OCI-LY7 (cell line): Measurements from ENCODE around the gene CYFIP2. TPM values are rescaled to one million over a fixed set of nuclear protein-coding genes. Genes with fewer than 3 reads are reported as not detected.
A peak's percentile ranks its signal among the peaks of the same experiment; 100 is the strongest.

Experiments
- BruUV-seq: library from RNA; stranded (reverse); fragments of 400-500 nt; replicated peaks from 2 replicates; lab custom pipeline; 2021; lab: Mats Ljungman, UMichigan
- CTCF ChIA-PET: fragments of 300-600 bp; sonication (Branson Sonifier 250); formaldehyde crosslinking; loops from one replicate; lab custom pipeline; 2022; ENCODE audit warnings: antibody characterized with exemption; ENCODE audit not compliant: unreplicated experiment; lab: Charles Lee
- POLR2A ChIA-PET: fragments of 300-600 bp; sonication (Branson Sonifier 250); formaldehyde crosslinking; loops from one replicate; lab custom pipeline; 2022; ENCODE audit warnings: antibody characterized with exemption; lab: Charles Lee
- DNase-seq: peaks from one replicate; pipeline ENCODE4 v3.0.0-alpha.2; 2015; ENCODE audit warnings: low spot score
- H2AFZ ChIP-seq: fragments of 200-600 bp; sonication (generic), shearing (Covaris generic); 2 replicates; pipeline ENCODE4 v1.6.1; 2014; ENCODE audit warnings: mild to moderate bottlenecking, antibody characterized with exemption, low read length, moderate library complexity
- H3K27ac ChIP-seq: fragments of 200-600 bp; sonication (generic); 2 replicates; pipeline ENCODE4 v1.5.1; 2014; ENCODE audit warnings: mixed run types, low read depth, mild to moderate bottlenecking, moderate library complexity, low read length, inconsistent platforms; ENCODE audit not compliant: poor library complexity, severe bottlenecking
- H3K36me3 ChIP-seq: fragments of 200-600 bp; sonication (generic); 2 replicates; pipeline ENCODE4 v1.6.1; 2014; ENCODE audit warnings: mild to moderate bottlenecking, antibody characterized with exemption, low read length, moderate library complexity, mixed read lengths; ENCODE audit not compliant: insufficient read depth
- H3K4me1 ChIP-seq: fragments of 200-600 bp; sonication (generic); 2 replicates; pipeline ENCODE4 v1.5.1; 2014; ENCODE audit warnings: mild to moderate bottlenecking, low read length; ENCODE audit not compliant: insufficient read depth, poor library complexity, severe bottlenecking
- H3K4me2 ChIP-seq: fragments of 200-600 bp; sonication (generic); 2 replicates; pipeline ENCODE4 v1.6.1; 2014; ENCODE audit warnings: mild to moderate bottlenecking, low read length
- H3K4me3 ChIP-seq: fragments of 200-600 bp; sonication (generic); 2 replicates; pipeline ENCODE4 v1.5.1; 2014; ENCODE audit warnings: mild to moderate bottlenecking, low read depth, low read length; ENCODE audit not compliant: poor library complexity, severe bottlenecking
- H3K79me2 ChIP-seq: fragments of 200-600 bp; sonication (generic); 2 replicates; pipeline ENCODE4 v1.6.1; 2016; ENCODE audit warnings: low read depth, mild to moderate bottlenecking, low read length, moderate library complexity, mixed read lengths; ENCODE audit not compliant: insufficient read depth
- H3K9me2 ChIP-seq: fragments of 200-600 bp; sonication (generic); 2 replicates; pipeline ENCODE4 v1.6.1; 2016; ENCODE audit warnings: mild to moderate bottlenecking, low read length, mixed read lengths; ENCODE audit not compliant: insufficient read depth
- H3K9me3 ChIP-seq: fragments of 200-600 bp; sonication (generic); 2 replicates; pipeline ENCODE4 v1.6.1; 2014; ENCODE audit warnings: mild to moderate bottlenecking, mixed run types, low read length, mixed read lengths
- H4K20me1 ChIP-seq: fragments of 200-600 bp; sonication (generic); 2 replicates; pipeline ENCODE4 v1.6.1; 2014; ENCODE audit warnings: mild to moderate bottlenecking, antibody characterized with exemption, low read length, moderate library complexity, mixed read lengths; ENCODE audit not compliant: insufficient read depth
- CTCF ChIP-seq: fragments of 200-600 bp; sonication (generic); conservative IDR thresholded peaks from 2 replicates; pipeline ENCODE4 v1.5.1; 2014; ENCODE audit warnings: mild to moderate bottlenecking, antibody characterized with exemption, low read length, moderate library complexity, mixed read lengths
- EZH2phosphoT487 ChIP-seq: fragments of 200-600 bp; sonication (generic); IDR thresholded peaks from 2 replicates; pipeline ENCODE4 v1.6.1; 2018; ENCODE audit warnings: low read depth, borderline replicate concordance, mild to moderate bottlenecking, mixed run types, antibody characterized with exemption, low read length, moderate library complexity, mixed read lengths
- intact Hi-C: fragments of 100-400 bp; cut with micrococcal nuclease; formaldehyde crosslinking; loops from one replicate; pipeline ENCODE4 v1.10.0; 2022; ENCODE audit not compliant: unreplicated experiment
- total RNA-seq, 2 experiments: library from RNA; depleted of rRNA in 1 of 2; stranded (reverse); fragments of >200 nt in 1 of 2; shearing (Covaris generic) in 1 of 2; gene quantifications; 2 replicates each; pipeline ENCODE4 v1.2.3, GENCODE V29; 2014 to 2022

The CYFIP2 gene
- total RNA-seq, 2 experiments from 2014 or later, result 258 to 419 TPM

- POLR2A ChIA-PET, result interaction anchor here (1.2 kb wide), 1 partner anchor 30 kb away, joined by 3 read pairs; no protein-coding TSS in a partner anchor
- no TSS peak for BruUV-seq
Observed at GRCh38 chr5:157225469-157226422, 40.2 kb upstream of the CYFIP2 start.

GRCh38 chr5:157230610-157231009 is 35.3 kb upstream of the CYFIP2 start:
- H4K20me1 ChIP-seq, result no peaks in the 10 kb centered on the region
- CTCF ChIA-PET, result no interaction called here
- no peak overlapping the region for H2AFZ ChIP-seq
- H3K4me1 ChIP-seq, result no peaks in the 10 kb centered on the region
- POLR2A ChIA-PET, result interaction anchor here (0.8 kb wide), 1 partner anchor 47 kb away, joined by 5 read pairs; no protein-coding TSS in a partner anchor
- H3K27ac ChIP-seq, result no peak overlapping the region
- no peak overlapping the region for H3K4me2 ChIP-seq
- intact Hi-C loops, result loop anchor here (2.0 kb wide), 1 partner anchor 44 kb away; no protein-coding TSS in a partner anchor
- no peaks in the 10 kb centered on the region for H3K36me3 ChIP-seq
- no peak overlapping the region for H3K4me3 ChIP-seq
- TF ChIP-seq EZH2phosphoT487, result no peak
- 0 out of 2 replicates have a peak, but pooled peaks have one; percentile 16 for TF ChIP-seq CTCF
- no peaks in the 10 kb centered on the region for H3K9me3 ChIP-seq
- no peak for DNase-seq
- no peaks in the 10 kb centered on the region for H3K9me2 ChIP-seq
- H3K79me2 ChIP-seq, result no peaks in the 10 kb centered on the region
- BruUV-seq, result no TSS peak

More at GRCh38 chr5:157225469-157226422, 40.2 kb upstream of the CYFIP2 start:
- Histone ChIP-seq H3K4me2 (no peak overlapping the region), H3K4me1 (no peaks in the 10 kb centered on the region), H2AFZ (no peak overlapping the region), H3K27ac (no peak overlapping the region), H3K4me3 (no peak overlapping the region), H3K36me3 (no peaks in the 10 kb centered on the region), H4K20me1 (no peaks in the 10 kb centered on the region), H3K79me2 (no peaks in the 10 kb centered on the region), H3K9me3 (no peaks in the 10 kb centered on the region), H3K9me2 (no peaks in the 10 kb centered on the region)
- no peak for TF ChIP-seq EZH2phosphoT487
- no peak for TF ChIP-seq CTCF
- CTCF ChIA-PET, result no interaction called here
- no peak for DNase-seq
- intact Hi-C loops, result no loop called here

GRCh38 chr5:157232706-157233105 is 33.2 kb upstream of the CYFIP2 start:
- no peak overlapping the region for H3K27ac ChIP-seq
- no peak overlapping the region for H3K4me3 ChIP-seq
- H2AFZ ChIP-seq, result no peak overlapping the region
- H4K20me1 ChIP-seq, result no peaks in the 10 kb centered on the region
- ChIA-PET CTCF (no interaction called here), POLR2A (no interaction called here)
- no peaks in the 10 kb centered on the region for H3K36me3 ChIP-seq
- H3K4me1 ChIP-seq, result no peaks in the 10 kb centered on the region
- BruUV-seq, result no TSS peak
- intact Hi-C loops, result no loop called here
- no peak for DNase-seq
- no peaks in the 10 kb centered on the region for H3K79me2 ChIP-seq
- TF ChIP-seq EZH2phosphoT487 (no peak), CTCF (no peak)
- no peaks in the 10 kb centered on the region for H3K9me3 ChIP-seq
- H3K9me2 ChIP-seq, result no peaks in the 10 kb centered on the region
- no peak overlapping the region for H3K4me2 ChIP-seq
